ENCODE results near the gene COL7A1. TPM values are rescaled to one million over a fixed set of nuclear protein-coding genes. Genes with fewer than 3 reads are reported as not detected.
"Not testable (repeated sequence)": the region's sequence is repeated elsewhere in the genome, so short reads cannot be mapped to it uniquely, and the experiment has no call there.

The COL7A1 gene
- total RNA-seq, 2 donors from 2014 or later = 3.2 to 5.5 TPM

DNA sequence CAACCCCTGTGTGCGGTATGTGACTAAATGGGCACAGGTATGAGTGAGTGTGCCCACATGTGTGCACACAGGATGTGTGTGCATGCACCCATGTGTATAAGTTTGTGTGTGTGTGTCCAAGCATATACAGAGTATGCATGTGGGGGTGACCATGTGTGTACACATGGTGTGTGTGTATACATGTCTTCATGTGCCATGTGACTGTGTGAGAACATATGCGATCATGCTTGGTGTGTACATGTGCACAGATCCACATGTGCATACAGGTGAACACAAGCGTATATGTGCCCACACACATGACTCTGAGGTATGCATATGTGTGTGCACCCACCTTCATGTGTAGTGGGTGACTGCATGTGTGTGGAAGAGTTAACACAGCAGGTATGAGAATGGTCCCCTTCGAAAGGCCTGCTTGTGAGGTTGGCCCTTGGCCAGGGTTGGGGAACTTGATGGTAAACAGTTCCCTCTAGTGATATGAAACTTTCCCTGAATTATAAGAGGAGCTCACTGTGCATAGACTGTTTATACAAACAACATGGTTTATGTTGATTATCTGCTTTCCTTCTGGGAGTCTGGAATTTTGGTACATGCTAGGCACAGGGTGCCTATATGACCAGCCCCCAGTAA is 48.8 kb downstream of the COL7A1 start:
- Mint-ChIP-seq H3K36me3 (peaks cover 0 to 40% of the 10 kb centered on the region in 2 donors), H3K27ac (no peak overlapping the region), H3K9me3 (no peaks in the 10 kb centered on the region)
- no peak for ATAC-seq
- no peak for DNase-seq (ENCODE audit: low spot score in 2 of 2)

DNA sequence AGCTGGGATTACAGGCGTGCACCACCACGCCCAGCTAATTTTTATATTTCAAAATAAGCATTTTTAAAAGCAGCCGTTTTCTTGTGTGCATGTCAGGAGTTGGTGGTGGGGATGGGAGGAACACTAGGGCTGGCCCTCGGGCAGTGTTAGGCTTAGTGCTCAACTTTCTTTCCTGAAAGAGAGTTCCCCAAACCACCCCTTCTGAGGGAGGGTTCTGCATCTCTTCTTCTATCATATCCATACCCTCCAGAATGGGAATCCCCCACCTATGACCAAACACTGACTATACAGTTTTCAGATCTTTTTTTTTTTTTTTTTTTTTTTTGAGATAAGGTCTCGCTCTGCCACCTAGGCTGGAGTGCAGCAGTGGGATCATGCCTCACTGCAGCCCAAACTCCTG is 51.0 kb downstream of the COL7A1 start:
- Mint-ChIP-seq H3K36me3 (peaks cover 0 to 40% of the 10 kb centered on the region in 2 donors), H3K27ac (no peak overlapping the region), H3K9me3 (no peaks in the 10 kb centered on the region)
- ATAC-seq = no peak
- DNase-seq (ENCODE audit: low spot score in 2 of 2) = no peak

DNA sequence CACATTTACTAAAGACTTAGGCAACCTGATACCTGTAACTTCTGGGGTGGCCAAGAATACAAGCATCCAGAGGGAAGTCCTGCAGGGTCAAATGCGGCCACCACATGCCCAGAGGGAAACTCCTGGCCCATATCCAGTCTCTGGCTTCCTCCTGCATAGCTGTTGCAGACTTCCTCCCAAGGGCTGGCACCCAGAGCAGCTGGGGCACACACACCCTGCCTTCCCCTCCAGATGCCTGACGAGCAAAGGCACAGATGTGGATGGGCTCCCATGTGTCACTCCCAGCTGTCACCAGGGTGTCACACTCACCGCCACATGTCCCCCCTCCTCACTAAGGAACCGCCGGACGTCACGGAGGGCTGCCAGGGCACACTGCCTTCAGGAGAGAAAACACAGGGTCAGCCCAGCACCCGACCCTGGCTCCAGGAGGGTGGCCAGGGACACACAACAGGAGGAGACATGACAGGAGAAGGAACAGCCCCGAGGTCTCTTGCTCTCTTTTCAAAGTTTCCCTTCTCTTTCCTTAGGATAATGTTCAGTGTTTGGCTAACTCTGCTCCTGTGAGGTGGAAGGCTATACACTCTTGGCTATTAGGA is 51.8 kb downstream of the COL7A1 start:
- no peak for ATAC-seq
- no peak for DNase-seq (ENCODE audit: low spot score in 2 of 2)
- no peak overlapping the region for H3K27ac Mint-ChIP-seq
- H3K36me3 Mint-ChIP-seq = peaks cover 0 to 37% of the 10 kb centered on the region in 2 donors
- no peaks in the 10 kb centered on the region for H3K9me3 Mint-ChIP-seq

DNA sequence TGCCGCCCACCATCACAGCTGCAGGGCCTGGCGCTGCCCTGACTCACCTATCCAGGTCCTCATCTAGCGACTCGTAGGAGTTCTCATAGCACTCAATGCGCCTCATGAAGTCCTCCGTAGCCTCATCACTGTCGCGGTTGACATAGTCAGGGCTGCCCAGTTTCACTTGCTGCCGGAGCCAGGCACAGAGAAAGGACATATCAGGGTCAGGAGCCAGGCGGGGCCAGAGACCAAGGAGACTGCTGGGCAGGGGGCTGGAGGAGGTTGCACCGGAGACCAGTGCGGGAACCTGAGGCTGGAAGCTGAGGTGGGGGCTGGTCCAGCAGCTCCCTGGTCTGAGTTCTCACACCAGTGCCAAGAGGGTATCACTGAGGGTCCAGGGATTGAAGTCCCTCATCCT is 56.7 kb downstream of the COL7A1 start:
- H3K36me3 Mint-ChIP-seq = peaks cover 0 to 47% of the 10 kb centered on the region in 2 donors

DNA sequence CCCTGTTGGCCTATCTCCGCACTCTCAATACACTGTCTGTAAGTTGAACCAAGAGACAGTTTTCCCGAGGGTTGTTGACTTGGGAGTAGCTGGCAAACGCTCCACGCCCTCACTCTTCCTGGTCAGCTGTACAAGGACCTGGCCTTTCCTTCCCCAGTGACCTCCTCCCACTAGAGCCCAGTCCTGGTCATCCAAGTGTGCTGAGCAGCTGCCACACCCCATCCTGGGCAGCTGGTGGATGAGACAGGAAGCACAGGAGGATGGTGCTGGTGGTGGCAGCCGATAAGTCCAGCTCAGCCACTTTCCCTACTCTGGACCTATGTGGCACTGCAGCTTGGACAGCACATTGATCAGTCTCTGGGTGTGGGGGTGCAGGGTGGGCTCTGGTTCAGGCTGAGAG is 58.3 kb downstream of the COL7A1 start:
- ATAC-seq = no peak
- DNase-seq (ENCODE audit: low spot score in 2 of 2) = no peak
- no peaks in the 10 kb centered on the region for H3K9me3 Mint-ChIP-seq
- H3K27ac Mint-ChIP-seq = no peak overlapping the region
- H3K36me3 Mint-ChIP-seq = peaks cover 0 to 47% of the 10 kb centered on the region in 2 donors

More for the DNA sequence above, 56.7 kb downstream of the COL7A1 start:
- ATAC-seq (no peak), DNase-seq (ENCODE audit: low spot score in 2 of 2) (no peak)
- H3K9me3 Mint-ChIP-seq = no peaks in the 10 kb centered on the region
- no peak overlapping the region for H3K27ac Mint-ChIP-seq

DNA sequence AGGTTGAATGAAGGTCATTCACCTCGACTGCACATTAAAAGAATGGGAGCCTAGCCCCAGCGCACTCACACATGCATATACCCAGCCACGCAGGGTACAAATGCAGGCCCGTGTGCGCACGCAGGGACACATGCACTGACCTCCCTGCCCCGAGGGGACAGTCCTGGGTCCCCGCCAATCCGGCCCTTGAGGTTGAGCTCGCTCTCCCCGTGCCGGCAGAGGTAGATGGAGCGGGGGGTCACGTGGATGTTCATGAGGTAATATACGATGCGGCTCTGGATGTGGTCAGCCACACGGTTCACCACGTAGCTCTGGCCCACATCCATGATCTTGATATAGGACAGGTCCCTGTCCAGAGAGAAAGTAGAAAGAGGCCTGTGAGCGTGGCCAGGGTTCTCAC is 59.0 kb downstream of the COL7A1 start:
- DNase-seq (ENCODE audit: low spot score in 2 of 2) (no peak), ATAC-seq (no peak)
- peak overlapping the region in 1 of 2 donors; percentile 36 for H3K27ac Mint-ChIP-seq
- peaks cover 0 to 47% of the 10 kb centered on the region in 2 donors for H3K36me3 Mint-ChIP-seq
- no peaks in the 10 kb centered on the region for H3K9me3 Mint-ChIP-seq

DNA sequence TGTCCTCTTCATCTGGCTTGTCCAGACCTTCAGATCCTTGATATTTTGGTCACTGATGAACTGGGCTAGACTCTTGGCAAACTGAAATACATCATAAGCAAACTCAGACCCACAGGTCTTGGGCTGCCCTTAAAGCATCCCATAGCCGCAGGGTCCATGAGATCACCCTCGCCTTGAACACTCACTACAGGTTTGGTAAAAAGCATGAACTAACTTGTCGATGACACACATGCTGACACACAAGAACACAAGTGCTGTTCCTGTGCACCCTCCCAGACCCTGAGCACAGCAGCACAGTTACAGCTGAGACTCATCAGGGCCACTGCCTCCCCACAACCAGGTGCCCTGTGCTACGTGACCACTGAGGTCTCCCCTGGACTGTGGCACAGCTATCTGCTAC is 59.6 kb downstream of the COL7A1 start:
- H3K9me3 Mint-ChIP-seq = no peaks in the 10 kb centered on the region
- ATAC-seq = no peak
- peaks cover 0 to 47% of the 10 kb centered on the region in 2 donors for H3K36me3 Mint-ChIP-seq
- no peak for DNase-seq (ENCODE audit: low spot score in 2 of 2)
- peak overlapping the region in 1 of 2 donors; percentile 36 for H3K27ac Mint-ChIP-seq

DNA sequence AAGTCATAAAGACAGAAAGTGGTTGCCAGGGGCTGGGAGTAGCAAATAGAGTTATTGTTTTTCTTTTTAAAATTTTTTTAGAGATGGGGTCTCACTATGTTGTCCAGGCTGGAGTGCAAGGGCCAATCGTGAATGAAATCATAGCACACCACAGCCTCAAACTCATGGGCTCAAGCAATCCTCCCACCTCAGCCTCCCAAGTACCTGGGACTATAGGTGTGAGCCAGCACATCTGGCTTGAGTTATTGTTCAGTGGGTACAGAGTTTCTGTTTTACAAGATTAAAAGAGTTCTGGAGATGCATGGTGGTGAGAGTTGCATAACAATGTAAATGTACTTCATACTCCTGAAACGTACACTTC is 62.2 kb downstream of the COL7A1 start:
- DNase-seq (ENCODE audit: low spot score in 2 of 2) = no peak

DNA sequence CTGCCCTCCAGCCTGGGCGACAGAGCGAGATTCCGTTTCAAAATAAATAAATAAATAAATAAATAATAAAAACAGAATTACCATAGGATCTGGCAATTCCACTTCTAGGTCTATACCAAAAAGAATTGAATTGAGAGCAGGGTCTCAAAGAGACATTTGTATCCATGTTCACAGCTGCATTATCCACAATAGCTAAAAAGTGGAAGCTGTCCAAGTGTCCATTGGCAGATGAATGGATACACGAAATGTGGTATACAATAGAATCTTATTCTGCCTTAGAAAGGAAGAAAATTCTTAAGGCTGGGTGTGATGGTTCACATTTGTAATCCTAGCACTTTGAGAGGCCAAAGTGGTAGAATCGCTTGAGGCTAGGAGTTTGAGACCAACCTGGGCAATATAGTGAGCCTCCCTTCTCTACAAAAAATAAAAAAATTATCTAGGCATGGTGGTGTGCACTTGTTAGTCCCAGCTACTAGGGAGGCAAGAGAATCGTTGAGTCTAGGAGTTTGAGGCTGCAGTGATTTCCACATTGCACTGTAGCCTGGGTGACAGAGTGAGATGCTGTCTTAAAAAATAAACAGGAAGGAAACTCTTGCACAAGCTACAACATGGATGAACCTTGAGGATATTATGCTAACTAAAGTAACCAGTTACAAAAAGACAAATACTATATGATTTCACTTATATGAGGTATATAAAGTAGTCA is 62.7 kb downstream of the COL7A1 start:
- ATAC-seq (no peak), DNase-seq (ENCODE audit: low spot score in 2 of 2) (no peak)
- Mint-ChIP-seq H3K27ac (no peak overlapping the region), H3K9me3 (no peaks in the 10 kb centered on the region), H3K36me3 (peaks cover 0 to 51% of the 10 kb centered on the region in 2 donors)

More for the DNA sequence above, 62.2 kb downstream of the COL7A1 start:
- H3K36me3 Mint-ChIP-seq = peaks cover 0 to 48% of the 10 kb centered on the region in 2 donors
- no peaks in the 10 kb centered on the region for H3K9me3 Mint-ChIP-seq
- no peak for ATAC-seq
- H3K27ac Mint-ChIP-seq = no peak overlapping the region

DNA sequence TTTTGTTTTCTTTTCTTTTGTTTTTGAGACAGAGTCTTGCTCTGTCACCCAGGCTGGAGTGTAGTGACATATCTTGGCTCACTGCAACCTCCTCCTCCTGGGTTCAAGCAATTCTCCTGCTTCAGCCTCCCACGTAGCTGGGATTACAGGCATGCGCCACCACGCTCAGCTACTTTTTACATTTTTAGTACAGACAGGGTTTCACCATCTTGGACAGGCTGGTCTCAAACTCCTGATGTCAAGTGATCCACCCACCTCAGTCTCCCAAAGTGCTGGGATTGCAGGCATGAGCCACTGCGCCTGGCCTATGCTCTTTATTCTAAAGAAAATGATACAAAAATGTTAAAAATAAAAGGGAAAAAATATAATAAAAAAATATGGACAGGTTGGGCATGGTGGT is 64.4 kb downstream of the COL7A1 start:
- not testable (repeated sequence) for DNase-seq (ENCODE audit: low spot score in 2 of 2); H3K9me3 Mint-ChIP-seq; H3K27ac Mint-ChIP-seq; ATAC-seq
- peaks cover 0 to 51% of the 10 kb centered on the region in 2 donors for H3K36me3 Mint-ChIP-seq

DNA sequence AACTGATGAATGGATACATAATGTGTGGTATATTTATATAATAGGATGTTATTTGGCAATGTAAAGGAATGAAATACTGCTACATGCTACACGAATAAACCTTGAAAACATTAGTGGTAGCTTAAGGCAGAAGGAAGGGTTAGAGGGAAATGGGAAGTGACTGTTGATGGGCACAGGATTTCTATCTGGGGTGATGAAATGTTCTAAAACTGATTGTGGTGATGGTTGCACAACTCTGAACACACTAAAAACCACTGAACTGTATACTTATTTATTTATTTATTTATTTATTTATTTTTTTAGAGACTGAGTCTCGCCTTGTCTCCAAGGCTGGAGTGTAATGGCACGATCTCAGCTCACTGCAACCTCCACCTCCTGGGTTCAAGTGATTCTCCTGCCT is 66.4 kb downstream of the COL7A1 start:
- DNase-seq (ENCODE audit: low spot score in 2 of 2) = no peak
- no peak for ATAC-seq
- H3K36me3 Mint-ChIP-seq = peaks cover 0 to 40% of the 10 kb centered on the region in 2 donors
- H3K9me3 Mint-ChIP-seq = no peaks in the 10 kb centered on the region
- no peak overlapping the region for H3K27ac Mint-ChIP-seq

DNA sequence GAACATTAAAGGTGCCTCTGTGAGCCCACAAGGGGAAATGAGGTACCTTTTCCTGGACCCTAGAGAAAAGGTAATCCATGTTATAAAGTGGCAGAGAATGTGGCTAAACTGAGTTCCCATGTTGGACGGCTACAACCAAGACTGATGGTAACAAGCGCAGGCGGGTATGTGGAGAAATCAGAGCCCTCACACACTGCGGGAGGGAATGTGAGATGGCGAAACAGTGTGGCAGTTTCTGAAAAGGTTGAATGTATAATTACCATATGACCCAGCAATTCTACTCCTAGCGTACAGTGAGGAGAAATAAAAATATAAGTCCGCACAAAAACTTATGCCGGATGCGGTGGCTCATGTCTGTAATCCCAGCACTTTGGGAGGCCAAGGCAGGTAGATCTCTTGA is 67.1 kb downstream of the COL7A1 start:
- H3K9me3 Mint-ChIP-seq = no peaks in the 10 kb centered on the region
- ATAC-seq (no peak), DNase-seq (ENCODE audit: low spot score in 2 of 2) (no peak)
- H3K27ac Mint-ChIP-seq = peak overlapping the region in 1 of 2 donors; percentile 89
- H3K36me3 Mint-ChIP-seq = peaks cover 0 to 33% of the 10 kb centered on the region in 2 donors

DNA sequence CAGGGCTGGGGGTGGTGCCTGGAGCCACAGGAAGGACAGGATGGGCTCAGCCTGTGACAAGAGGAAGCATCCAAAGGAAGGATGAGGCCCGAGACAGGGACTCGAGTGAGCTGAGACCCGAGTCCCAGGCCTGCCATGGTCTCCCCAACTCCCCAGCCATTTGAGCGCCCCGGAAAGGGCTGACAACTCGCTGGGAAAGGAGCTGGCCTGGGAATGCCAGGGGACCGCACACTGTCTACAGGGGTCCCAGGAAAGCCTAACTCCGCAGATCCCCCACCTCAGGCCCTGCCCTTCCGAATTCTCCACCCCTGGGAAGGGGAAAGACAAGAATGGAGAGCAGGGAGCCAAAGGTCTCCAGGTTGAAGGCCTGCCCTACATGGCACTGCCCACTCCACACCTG is 70.2 kb downstream of the COL7A1 start:
- no peak for DNase-seq (ENCODE audit: low spot score in 2 of 2)

DNA sequence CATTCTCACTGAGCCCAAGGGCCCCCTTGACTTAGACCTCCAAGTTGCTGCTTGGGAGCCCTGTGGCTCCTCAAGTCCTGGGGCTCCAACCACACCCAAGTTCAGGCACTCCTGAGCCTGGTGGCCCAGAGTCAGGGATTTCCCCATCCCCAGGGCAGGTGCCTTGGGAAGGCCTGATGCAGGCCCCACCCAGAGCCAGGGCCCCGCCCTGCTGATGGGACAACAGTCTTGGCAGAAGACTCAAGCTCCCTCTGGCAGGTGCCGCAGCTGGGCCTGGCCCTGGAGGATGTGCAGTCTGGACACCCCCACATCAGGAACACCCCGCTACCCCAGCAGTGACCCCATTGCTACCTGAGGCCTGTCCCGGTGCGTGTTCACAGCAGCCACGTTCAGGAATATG is 73.5 kb downstream of the COL7A1 start:
- no peaks in the 10 kb centered on the region for H3K9me3 Mint-ChIP-seq
- peaks cover 0 to 18% of the 10 kb centered on the region in 2 donors for H3K36me3 Mint-ChIP-seq
- ATAC-seq (no peak), DNase-seq (ENCODE audit: low spot score in 2 of 2) (no peak)
- no peak overlapping the region for H3K27ac Mint-ChIP-seq

More for the DNA sequence above, 70.2 kb downstream of the COL7A1 start:
- Mint-ChIP-seq H3K9me3 (no peaks in the 10 kb centered on the region), H3K27ac (peak overlapping the region; percentile 29 to 55), H3K36me3 (peaks cover 0 to 37% of the 10 kb centered on the region in 2 donors)
- no peak for ATAC-seq

DNA sequence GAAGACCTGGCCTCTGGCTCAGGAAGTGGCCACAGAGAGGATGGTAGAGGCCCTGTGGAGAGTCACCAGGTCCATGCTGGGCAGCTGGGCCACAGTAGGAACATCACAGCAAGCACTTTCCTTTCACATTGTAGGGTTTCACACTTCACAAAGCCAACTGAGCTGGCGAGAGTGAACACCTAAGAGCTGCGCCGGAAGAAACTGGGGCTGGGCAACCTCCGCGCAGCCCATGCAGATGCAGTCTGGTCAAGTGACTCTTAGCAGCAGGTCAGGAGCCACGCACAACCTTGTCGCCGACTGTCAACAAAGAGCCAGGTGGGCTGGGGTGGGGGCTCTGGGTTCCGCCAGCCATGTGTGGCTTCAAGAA is 75.9 kb downstream of the COL7A1 start:
- peaks cover 0 to 11% of the 10 kb centered on the region in 2 donors for H3K36me3 Mint-ChIP-seq
- ATAC-seq (peak; percentile 6 to 10), DNase-seq (ENCODE audit: low spot score in 2 of 2) (no peak)
- H3K27ac Mint-ChIP-seq = peak overlapping the region in 1 of 2 donors; percentile 33
- no peaks in the 10 kb centered on the region for H3K9me3 Mint-ChIP-seq

DNA sequence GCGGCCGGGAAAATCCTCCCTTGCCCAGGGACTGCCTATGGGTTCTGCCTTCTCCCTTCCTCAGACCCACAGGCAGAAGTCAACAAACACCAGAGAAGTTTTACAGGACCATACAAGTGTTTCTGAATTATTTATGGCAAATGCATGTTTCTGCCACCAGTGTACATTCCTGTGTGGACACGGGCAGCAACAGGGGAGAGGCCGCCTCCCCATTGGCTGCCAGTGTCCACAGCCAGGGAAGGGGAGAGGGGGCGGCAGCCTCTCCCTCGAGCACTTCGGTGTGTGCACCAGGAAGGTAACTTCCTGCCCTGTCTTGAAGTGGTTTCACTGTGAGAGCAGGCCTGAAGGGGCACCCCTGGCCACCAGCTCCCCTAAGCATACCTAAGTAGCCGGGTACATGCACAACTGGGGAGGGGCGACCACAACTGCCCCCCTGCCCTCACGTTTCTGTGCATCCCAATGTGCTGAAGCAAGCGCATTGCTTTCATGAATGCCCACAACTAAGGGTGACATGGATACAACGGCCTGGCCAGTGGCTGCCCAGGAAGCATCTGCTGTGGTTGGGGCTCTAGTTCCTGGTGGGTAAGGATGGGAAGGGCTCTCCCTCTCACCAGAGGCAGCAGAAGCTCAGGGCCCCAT is 76.4 kb downstream of the COL7A1 start:
- Mint-ChIP-seq H3K9me3 (no peaks in the 10 kb centered on the region), H3K36me3 (peaks cover 0 to 11% of the 10 kb centered on the region in 2 donors), H3K27ac (peak overlapping the region in 1 of 2 donors; percentile 33)
- DNase-seq (ENCODE audit: low spot score in 2 of 2) = no peak
- peak; percentile 5 to 17 for ATAC-seq

DNA sequence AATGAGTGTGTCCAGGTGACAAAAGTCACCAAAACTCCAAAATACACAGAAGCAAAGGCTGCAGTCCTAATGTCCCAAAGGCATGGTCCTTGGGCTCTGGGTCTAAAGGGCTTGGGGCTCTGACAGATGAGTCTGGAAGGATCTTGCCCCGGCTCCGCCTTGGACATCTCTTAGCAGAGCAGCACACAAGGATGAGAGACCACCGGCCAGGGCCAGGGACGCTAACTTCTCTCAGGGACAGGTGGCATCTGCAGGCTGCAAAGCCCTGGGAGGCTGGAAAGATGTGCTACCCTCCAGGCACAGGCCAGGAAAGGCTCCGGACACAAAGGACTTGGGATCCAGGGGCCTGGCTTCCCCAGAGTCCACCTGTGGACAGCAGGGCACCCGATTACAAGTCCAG is 77.1 kb downstream of the COL7A1 start:
- Mint-ChIP-seq H3K9me3 (no peaks in the 10 kb centered on the region), H3K27ac (peak overlapping the region in 1 of 2 donors; percentile 33), H3K36me3 (peaks cover 0 to 11% of the 10 kb centered on the region in 2 donors)
- DNase-seq (ENCODE audit: low spot score in 2 of 2) (no peak), ATAC-seq (no peak)
